Bronchial epithelial cell (primary cell): Measurements from ENCODE around the gene ZBTB16. TPM values are rescaled to one million over a fixed set of nuclear protein-coding genes. Genes with fewer than 3 reads are reported as not detected.

ENCODE experiments used
- DNase-seq: peaks from one replicate; pipeline ENCODE4 v3.0.0-alpha.2; 2010; ENCODE audit warnings: low read depth
- FAIRE-seq: peaks from 2 replicates; lab custom pipeline; 2011; peaks lifted over from hg19 to GRCh38; lab: Jason Lieb, UNC
- H3K27me3 ChIP-seq: 2 replicates; pipeline ENCODE4 v1.5.1; 2011; ENCODE audit warnings: low read length; ENCODE audit not compliant: control insufficient read depth, insufficient read depth
- H3K36me3 ChIP-seq: 2 replicates; pipeline ENCODE4 v1.5.1; 2011; ENCODE audit warnings: low read length; ENCODE audit not compliant: control insufficient read depth, insufficient read depth
- H3K4me3 ChIP-seq: 2 replicates; pipeline ENCODE4 v1.5.1; 2011; ENCODE audit warnings: mild to moderate bottlenecking, low read depth, low read length, control low read depth
- total RNA-seq: library from RNA; depleted of rRNA; stranded (reverse); fragments of >200 nt; gene quantifications from 2 replicates; pipeline ENCODE4 v1.2.1, GENCODE V29; 2014
- TF ChIP-seq, protein P1 (sequence below): IDR thresholded peaks from 2 replicates; pipeline ENCODE4 v1.5.1; 2011; ENCODE audit warnings: mild to moderate bottlenecking, moderate library complexity, low read length, control low read depth, inconsistent platforms; ENCODE audit not compliant: insufficient read depth, severe bottlenecking

The ZBTB16 gene
- total RNA-seq, 1 donor from 2014 or later, result 3.2 TPM

DNA sequence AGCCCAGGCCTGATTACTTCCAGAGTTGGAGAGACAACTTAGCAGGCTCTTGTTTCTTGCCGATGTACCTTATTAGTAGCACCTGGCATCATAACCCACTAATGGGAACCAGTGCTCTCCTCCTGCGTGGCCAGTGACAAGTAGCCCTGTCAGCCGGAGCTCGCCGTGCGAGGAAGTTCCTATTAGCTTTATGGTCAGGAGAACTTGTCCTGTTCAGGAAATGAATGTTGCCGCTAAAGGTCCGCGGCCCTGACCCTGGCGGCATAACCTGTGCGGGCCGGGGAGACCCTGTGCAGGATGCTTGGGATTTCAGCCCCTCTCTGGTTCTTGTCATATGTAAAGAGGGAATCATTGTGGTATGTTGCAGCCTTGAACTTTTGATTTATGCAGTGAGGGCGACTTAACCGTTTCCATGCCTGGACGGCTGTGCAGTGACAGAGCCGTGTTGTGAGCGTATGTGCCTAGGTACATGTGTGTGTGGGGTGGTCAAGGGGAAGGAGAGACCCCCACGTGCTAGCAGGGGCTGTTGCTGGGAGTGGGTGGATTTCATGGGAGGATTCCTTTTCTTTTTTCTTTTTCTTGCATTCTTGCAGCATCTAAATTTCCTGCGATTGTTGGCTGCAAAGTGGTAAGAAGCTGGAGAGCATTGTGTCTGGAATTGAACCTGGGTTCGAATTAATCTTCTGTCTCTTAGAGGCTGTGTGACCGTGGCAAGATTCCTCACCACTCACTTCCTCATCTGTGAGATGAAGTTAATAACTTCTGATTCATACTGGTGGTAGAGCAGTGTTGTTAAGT lies 15.2 kb downstream of the ZBTB16 start:
- FAIRE-seq, result no peak
- Histone ChIP-seq H3K27me3 (peaks cover 7% of the 10 kb centered on the region), H3K4me3 (no peak overlapping the region), H3K36me3 (peaks cover 6% of the 10 kb centered on the region)
- no peak for DNase-seq
- TF ChIP-seq, protein P1, sequence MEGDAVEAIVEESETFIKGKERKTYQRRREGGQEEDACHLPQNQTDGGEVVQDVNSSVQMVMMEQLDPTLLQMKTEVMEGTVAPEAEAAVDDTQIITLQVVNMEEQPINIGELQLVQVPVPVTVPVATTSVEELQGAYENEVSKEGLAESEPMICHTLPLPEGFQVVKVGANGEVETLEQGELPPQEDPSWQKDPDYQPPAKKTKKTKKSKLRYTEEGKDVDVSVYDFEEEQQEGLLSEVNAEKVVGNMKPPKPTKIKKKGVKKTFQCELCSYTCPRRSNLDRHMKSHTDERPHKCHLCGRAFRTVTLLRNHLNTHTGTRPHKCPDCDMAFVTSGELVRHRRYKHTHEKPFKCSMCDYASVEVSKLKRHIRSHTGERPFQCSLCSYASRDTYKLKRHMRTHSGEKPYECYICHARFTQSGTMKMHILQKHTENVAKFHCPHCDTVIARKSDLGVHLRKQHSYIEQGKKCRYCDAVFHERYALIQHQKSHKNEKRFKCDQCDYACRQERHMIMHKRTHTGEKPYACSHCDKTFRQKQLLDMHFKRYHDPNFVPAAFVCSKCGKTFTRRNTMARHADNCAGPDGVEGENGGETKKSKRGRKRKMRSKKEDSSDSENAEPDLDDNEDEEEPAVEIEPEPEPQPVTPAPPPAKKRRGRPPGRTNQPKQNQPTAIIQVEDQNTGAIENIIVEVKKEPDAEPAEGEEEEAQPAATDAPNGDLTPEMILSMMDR, result no peak

DNA sequence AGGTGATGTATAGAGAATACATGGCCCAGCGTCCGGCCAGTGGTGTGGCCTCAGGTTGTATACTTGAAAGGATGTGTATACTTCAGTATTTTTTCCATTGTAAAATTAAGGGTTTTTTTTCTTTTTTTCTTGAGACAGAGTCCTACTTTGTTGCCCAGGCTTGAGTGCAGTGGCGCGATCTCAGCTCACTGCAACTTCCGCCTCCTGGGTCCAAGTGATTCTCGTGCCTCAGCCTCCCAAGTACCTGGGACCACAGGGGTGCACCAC lies 15.8 kb downstream of the ZBTB16 start:
- TF ChIP-seq, protein P1, result no peak
- H3K4me3 ChIP-seq, result no peak overlapping the region
- DNase-seq (no peak), FAIRE-seq (no peak)
- H3K27me3 ChIP-seq, result peaks cover 7% of the 10 kb centered on the region
- peaks cover 6% of the 10 kb centered on the region for H3K36me3 ChIP-seq

DNA sequence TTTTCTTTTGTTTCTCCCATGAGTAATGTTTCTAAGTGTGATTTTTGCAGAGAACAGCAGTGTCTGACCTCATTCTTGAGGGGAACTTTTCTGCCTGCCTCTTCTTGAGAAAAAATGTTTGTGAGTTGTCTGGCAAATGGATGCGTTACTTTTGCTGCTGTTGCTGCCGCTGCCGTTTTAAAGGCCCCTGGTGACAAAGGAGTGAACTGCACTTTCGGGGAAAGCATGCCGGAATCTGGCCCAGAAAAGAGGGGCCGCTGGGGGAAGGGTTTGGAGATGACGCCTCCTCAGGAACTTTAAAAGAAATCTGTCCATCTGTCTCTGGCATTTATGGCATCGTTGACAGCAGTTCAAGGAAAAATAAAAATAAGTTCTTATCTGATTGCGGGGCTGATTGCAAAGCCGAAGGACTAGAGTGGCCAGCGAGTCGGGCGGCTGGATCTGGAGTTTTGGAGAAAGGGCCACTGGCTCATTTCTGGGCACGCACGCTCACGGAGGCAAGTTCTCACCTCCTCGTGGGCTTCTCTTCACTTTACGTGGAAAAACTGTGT lies 16.5 kb downstream of the ZBTB16 start:
- Histone ChIP-seq H3K27me3 (peaks cover 7% of the 10 kb centered on the region), H3K4me3 (no peak overlapping the region), H3K36me3 (peaks cover 6% of the 10 kb centered on the region)
- FAIRE-seq (no peak), DNase-seq (peak; percentile 35)
- TF ChIP-seq, protein P1, result peak; percentile 56

DNA sequence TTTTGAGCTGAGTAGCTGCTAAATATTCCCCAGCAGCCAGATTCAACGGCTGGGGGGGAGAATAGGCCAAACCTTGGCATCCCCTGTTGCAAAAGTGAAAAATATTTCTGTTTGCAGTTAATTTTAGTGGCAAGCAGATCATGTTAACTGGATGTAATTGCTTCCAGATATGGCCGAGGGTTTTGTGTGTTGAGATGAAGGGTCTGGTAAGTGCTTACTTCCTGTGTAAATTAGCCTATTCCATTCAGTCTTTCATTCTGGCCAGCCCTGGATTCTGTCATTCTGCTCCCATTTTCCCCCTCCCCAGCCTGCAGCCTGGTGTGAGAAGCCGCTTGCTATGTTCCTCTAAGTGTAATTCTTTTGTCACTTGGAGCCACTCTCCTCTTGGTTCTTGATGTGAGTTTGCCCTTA lies 17.4 kb downstream of the ZBTB16 start:
- Histone ChIP-seq H3K36me3 (peaks cover 5% of the 10 kb centered on the region), H3K27me3 (peaks cover 7% of the 10 kb centered on the region), H3K4me3 (no peak overlapping the region)
- no peak for FAIRE-seq
- no peak for DNase-seq
- TF ChIP-seq, protein P1, result no peak

DNA sequence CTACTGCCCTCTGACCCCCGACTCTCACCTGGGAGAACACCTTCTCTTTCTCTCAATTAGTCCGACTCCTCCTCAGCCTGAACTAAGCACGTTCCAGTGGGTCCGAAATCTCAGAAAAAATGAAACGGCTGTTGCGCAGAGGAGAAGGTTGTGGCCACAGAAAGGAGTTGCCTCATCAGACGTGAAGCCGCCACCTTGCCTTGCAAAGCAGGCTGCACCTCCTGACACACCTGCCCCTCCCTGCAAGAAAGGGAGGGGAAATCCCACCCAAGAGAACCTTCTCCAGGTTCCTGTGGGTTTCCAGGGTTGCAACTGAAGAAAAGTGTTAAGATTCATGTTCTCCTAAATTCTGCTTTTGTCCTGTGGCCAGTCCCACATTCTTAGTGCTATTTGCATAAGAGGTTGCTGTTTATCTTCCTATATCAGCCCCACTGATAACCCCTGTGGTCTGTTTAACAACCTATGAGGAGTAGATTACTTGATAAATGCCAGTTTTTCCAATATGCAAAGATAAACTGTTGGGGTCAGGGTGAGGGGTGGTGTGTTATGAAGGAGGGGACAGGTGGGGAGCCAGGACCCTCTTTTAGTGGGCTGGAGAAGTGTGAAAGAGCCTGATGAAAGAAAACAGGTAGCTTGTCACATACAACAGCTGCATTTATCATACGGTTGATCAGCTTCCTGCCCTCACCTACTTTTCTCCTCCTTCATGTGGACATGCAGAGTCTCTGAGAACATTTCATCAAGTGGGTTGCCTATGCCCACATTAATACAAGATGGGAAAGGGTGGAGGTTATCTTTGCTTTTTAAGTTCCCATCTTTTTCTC lies 18.2 kb downstream of the ZBTB16 start:
- DNase-seq, result no peak
- peaks cover 4% of the 10 kb centered on the region for H3K36me3 ChIP-seq
- H3K27me3 ChIP-seq, result peaks cover 7% of the 10 kb centered on the region
- TF ChIP-seq, protein P1, result no peak
- FAIRE-seq, result no peak
- no peak overlapping the region for H3K4me3 ChIP-seq
